Cardiac muscle cell (in vitro differentiated cells and primary cell): ENCODE data around the gene CLDN9. TPM values are rescaled to one million over a fixed set of nuclear protein-coding genes. Genes with fewer than 3 reads are reported as not detected.
A peak's percentile ranks its signal among the peaks of the same experiment; 100 is the strongest.

Source experiments
- DNase-seq, 2 donors: peaks; one replicate each; pipeline versions ENCODE4 v3.0.0 to v3.0.0-alpha.2; 2010 to 2017; ENCODE audit warnings: low read depth in 1 of 2, low spot score in 1 of 2
- H3K27ac ChIP-seq: fragments of 200-600 bp; sonication (generic); 2 replicates; pipeline ENCODE4 v1.5.1; 2016
- H3K27me3 ChIP-seq: fragments of 200-600 bp; sonication (generic); 2 replicates; pipeline ENCODE4 v1.6.0; 2016; ENCODE audit warnings: control low read depth
- H3K36me3 ChIP-seq: fragments of 200-600 bp; sonication (generic); 2 replicates; pipeline ENCODE4 v1.5.1; 2016; ENCODE audit warnings: control low read depth
- H3K4me1 ChIP-seq: fragments of 200-600 bp; sonication (generic); 2 replicates; pipeline ENCODE4 v1.8.1; 2017; ENCODE audit warnings: low read depth, mild to moderate bottlenecking, mixed run types
- H3K4me3 ChIP-seq: fragments of 200-600 bp; sonication (generic); 2 replicates; pipeline ENCODE4 v1.5.1; 2016; ENCODE audit warnings: mild to moderate bottlenecking
- H3K9me3 ChIP-seq: fragments of 200-600 bp; sonication (generic); 2 replicates; pipeline ENCODE4 v1.5.1; 2017; ENCODE audit warnings: low read depth, mild to moderate bottlenecking, control low read depth
- CTCF ChIP-seq: IDR thresholded peaks from 2 replicates; pipeline ENCODE4 v1.5.1; 2012; ENCODE audit warnings: low read depth, mild to moderate bottlenecking, low read length
- polyA plus RNA-seq: library from polyadenylated mRNA; unstranded; fragments of >200 nt; fragmentation: Nextera tagmentation; extraction: Ambion mirVana; gene quantifications from 2 replicates; pipeline ENCODE4 v1.2.1, GENCODE V29; 2016
- total RNA-seq: library from RNA; depleted of rRNA; stranded (reverse); fragments of >200 nt; gene quantifications from 2 replicates; pipeline ENCODE4 v1.2.3, GENCODE V29; 2016

CLDN9 gene
- total and polyA plus RNA-seq, 2 experiments from 2014 or later, result 6.3 to 8.5 TPM

GRCh38 chr16:2976201-2976600 is 36.5 kb upstream of the CLDN9 start:
- peaks cover 4% of the 10 kb centered on the region for H3K4me1 ChIP-seq
- no peak overlapping the region for H3K27ac ChIP-seq
- H3K36me3 ChIP-seq, result no peaks in the 10 kb centered on the region
- H3K4me3 ChIP-seq, result no peak overlapping the region
- H3K27me3 ChIP-seq, result no peaks in the 10 kb centered on the region
- H3K9me3 ChIP-seq, result no peaks in the 10 kb centered on the region
- no peak for TF ChIP-seq CTCF
- DNase-seq, result no peak

- Histone ChIP-seq H3K27me3 (no peaks in the 10 kb centered on the region), H3K4me3 (no peak overlapping the region), H3K4me1 (peaks cover 8% of the 10 kb centered on the region), H3K9me3 (no peaks in the 10 kb centered on the region), H3K27ac (no peak overlapping the region), H3K36me3 (no peaks in the 10 kb centered on the region)
- no peak for TF ChIP-seq CTCF
- DNase-seq, result no peak
These were observed 36.0 kb upstream of the CLDN9 start for GRCh38 chr16:2976673-2977072.

- no peak overlapping the region for H3K27ac ChIP-seq
- H3K27me3 ChIP-seq, result no peaks in the 10 kb centered on the region
- no peak for TF ChIP-seq CTCF
- no peak overlapping the region for H3K4me3 ChIP-seq
- H3K9me3 ChIP-seq, result no peaks in the 10 kb centered on the region
- H3K36me3 ChIP-seq, result no peaks in the 10 kb centered on the region
- DNase-seq, result no peak
- peaks cover 8% of the 10 kb centered on the region for H3K4me1 ChIP-seq
These were observed 35.3 kb upstream of the CLDN9 start for GRCh38 chr16:2977440-2977839.

- Histone ChIP-seq H3K4me3 (peak overlapping the region; percentile 61), H3K4me1 (peaks cover 8% of the 10 kb centered on the region), H3K9me3 (no peaks in the 10 kb centered on the region), H3K27me3 (no peaks in the 10 kb centered on the region), H3K27ac (no peak overlapping the region), H3K36me3 (no peaks in the 10 kb centered on the region)
- no peak for TF ChIP-seq CTCF
- no peak for DNase-seq
These were observed 33.0 kb upstream of the CLDN9 start for GRCh38 chr16:2979669-2980226.

GRCh38 chr16:2980227-2981176 is 32.2 kb upstream of the CLDN9 start, which contains the start of gene PKMYT1:
TSS of gene PKMYT1 (minus strand) at chr16:2980446. CDS start at chr16:2979657, 789 bp downstream.
- Histone ChIP-seq H3K27ac (peak within 1 kb of the TSS; percentile 48), H3K27me3 (no peaks in the 10 kb centered on the region), H3K4me1 (peaks cover 8% of the 10 kb centered on the region), H3K36me3 (no peaks in the 10 kb centered on the region), H3K4me3 (peak within 1 kb of the TSS; percentile 61), H3K9me3 (no peaks in the 10 kb centered on the region)
- no peak for TF ChIP-seq CTCF
- peak; percentile 89 to 95 for DNase-seq
